Measurements from ENCODE around the gene NPHS1. TPM values are rescaled to one million over a fixed set of nuclear protein-coding genes. Genes with fewer than 3 reads are reported as not detected.
A peak's percentile ranks its signal among the peaks of the same experiment; 100 is the strongest.
"Not testable (repeated sequence)": the region's sequence is repeated elsewhere in the genome, so short reads cannot be mapped to it uniquely, and the experiment has no call there.

Gene NPHS1
- total and polyA plus RNA-seq, 3 donors from 2014 or later: 1.8 to 3.8 (median 2.7) TPM

- DNase-seq: no peak
Observed at GRCh38 chr19:35897706-35898451, 45.6 kb upstream of the NPHS1 start.

GRCh38 chr19:35896643-35897040 is 44.3 kb upstream of the NPHS1 start:
- intact Hi-C loops (cut with DNase I; ENCODE audit: low total_unique reads): no loop called here
- Histone ChIP-seq H3K36me3 (ENCODE audit: low read depth, missing control alignments) (no peaks in the 10 kb centered on the region), H3K9me3 (no peaks in the 10 kb centered on the region), H3K4me3 (no peak overlapping the region), H3K4me1 (peaks cover 7% of the 10 kb centered on the region), H3K27ac (no peak overlapping the region), H3K27me3 (no peaks in the 10 kb centered on the region)
- no peak for DNase-seq
- 94 to 96% methylated on average over 8 to 13 of the region's 13 CpGs for WGBS, 2 donors
- TF ChIP-seq CTCF (IDR thresholded peaks at IDR 0.05) (no peak), POLR2A (IDR thresholded peaks at IDR 0.05) (no peak)

More at GRCh38 chr19:35897706-35898451, 45.6 kb upstream of the NPHS1 start:
- Histone ChIP-seq H3K4me1 (peaks cover 7% of the 10 kb centered on the region), H3K4me3 (peak overlapping the region; percentile 63 to 75), H3K27ac (peak overlapping the region; percentile 53 to 83), H3K36me3 (ENCODE audit: low read depth, missing control alignments) (no peaks in the 10 kb centered on the region), H3K27me3 (no peaks in the 10 kb centered on the region), H3K9me3 (no peaks in the 10 kb centered on the region)
- intact Hi-C loops (cut with DNase I; ENCODE audit: low total_unique reads): no loop called here
- WGBS, 2 donors: 77 to 83% methylated on average over 13 of the region's 13 CpGs
- TF ChIP-seq POLR2A (IDR thresholded peaks at IDR 0.05): no peak
- no peak for TF ChIP-seq CTCF (IDR thresholded peaks at IDR 0.05)

GRCh38 chr19:35895911-35896642 is 43.8 kb upstream of the NPHS1 start:
- Histone ChIP-seq H3K9me3 (no peaks in the 10 kb centered on the region), H3K27ac (no peak overlapping the region), H3K4me3 (no peak overlapping the region), H3K36me3 (ENCODE audit: low read depth, missing control alignments) (no peaks in the 10 kb centered on the region), H3K27me3 (no peaks in the 10 kb centered on the region), H3K4me1 (peaks cover 7% of the 10 kb centered on the region)
- intact Hi-C loops (cut with DNase I; ENCODE audit: low total_unique reads): no loop called here
- 91% methylated on average over 19 of the region's 21 CpGs; no CpG with 5 or more reads in 1 of the 2 donors for WGBS, 2 donors
- no peak for DNase-seq
- TF ChIP-seq CTCF (IDR thresholded peaks at IDR 0.05): no peak
- no peak for TF ChIP-seq POLR2A (IDR thresholded peaks at IDR 0.05)

- H3K36me3 ChIP-seq (ENCODE audit: low read depth, missing control alignments): no peaks in the 10 kb centered on the region
- TF ChIP-seq CTCF (IDR thresholded peaks at IDR 0.05): no peak
- DNase-seq: no peak
- peaks cover 7% of the 10 kb centered on the region for H3K4me1 ChIP-seq
- 83 to 93% methylated on average over 2 of the region's 2 CpGs for WGBS, 2 donors
- H3K9me3 ChIP-seq: no peaks in the 10 kb centered on the region
- intact Hi-C loops (cut with DNase I; ENCODE audit: low total_unique reads): no loop called here
- H3K27ac ChIP-seq: no peak overlapping the region
- H3K27me3 ChIP-seq: no peaks in the 10 kb centered on the region
- H3K4me3 ChIP-seq: no peak overlapping the region
Observed at GRCh38 chr19:35894342-35894741, 42.0 kb upstream of the NPHS1 start.

GRCh38 chr19:35891819-35892218 is 39.5 kb upstream of the NPHS1 start:
- H3K9me3 ChIP-seq; H3K36me3 ChIP-seq (ENCODE audit: low read depth, missing control alignments); H3K4me3 ChIP-seq; H3K4me1 ChIP-seq; H3K27me3 ChIP-seq; H3K27ac ChIP-seq; intact Hi-C loops (cut with DNase I; ENCODE audit: low total_unique reads); DNase-seq: not testable (repeated sequence)
- 94 to 98% methylated on average over 3 of the region's 3 CpGs for WGBS, 2 donors

All from testis (tissue), 3 donors.